GM23248 (cell line): ENCODE results near the gene TAF1C. TPM values are rescaled to one million over a fixed set of nuclear protein-coding genes. Genes with fewer than 3 reads are reported as not detected.

Source experiments
- DNase-seq: peaks from one replicate; pipeline ENCODE4 v3.0.0-alpha.2; 2015
- H2AFZ ChIP-seq: fragments of 200-600 bp; sonication (generic); 2 replicates; pipeline ENCODE4 v1.6.1; 2016; ENCODE audit warnings: antibody characterized with exemption
- H3F3A ChIP-seq: fragments of 200-600 bp; sonication (generic); 2 replicates; pipeline ENCODE4 v1.6.1; 2016; ENCODE audit warnings: mild to moderate bottlenecking, antibody characterized with exemption, mixed run types; ENCODE audit not compliant: insufficient read depth
- H3K27ac ChIP-seq: fragments of 200-600 bp; sonication (generic); 2 replicates; pipeline ENCODE4 v1.5.1; 2016; ENCODE audit warnings: mild to moderate bottlenecking
- H3K27me3 ChIP-seq: fragments of 200-600 bp; sonication (generic); replicated peaks from 2 replicates; pipeline ENCODE4 v1.6.1; 2016; ENCODE audit warnings: mild to moderate bottlenecking; ENCODE audit not compliant: insufficient read depth
- H3K36me3 ChIP-seq: fragments of 200-600 bp; sonication (generic); 2 replicates; pipeline ENCODE4 v1.6.1; 2016; ENCODE audit warnings: low read depth, mild to moderate bottlenecking
- H3K4me1 ChIP-seq: fragments of 200-600 bp; sonication (generic); 2 replicates; pipeline ENCODE4 v1.6.1; 2016; ENCODE audit warnings: mild to moderate bottlenecking; ENCODE audit not compliant: insufficient read depth
- H3K4me2 ChIP-seq: fragments of 200-600 bp; sonication (generic); one replicate; pipeline ENCODE4 v1.6.1; 2016; ENCODE audit warnings: mild to moderate bottlenecking; ENCODE audit not compliant: unreplicated experiment
- H3K4me3 ChIP-seq: fragments of 200-600 bp; sonication (generic); 2 replicates; pipeline ENCODE4 v1.5.1; 2016; ENCODE audit warnings: mild to moderate bottlenecking
- H3K79me2 ChIP-seq: fragments of 200-600 bp; sonication (generic); 2 replicates; pipeline ENCODE4 v1.6.1; 2016; ENCODE audit warnings: mild to moderate bottlenecking; ENCODE audit not compliant: insufficient read depth
- H3K9ac ChIP-seq: fragments of 200-600 bp; sonication (generic); 2 replicates; pipeline ENCODE4 v1.6.1; 2016; ENCODE audit warnings: mild to moderate bottlenecking
- H3K9me2 ChIP-seq: fragments of 200-600 bp; sonication (generic); 2 replicates; pipeline ENCODE4 v1.6.1; 2016; ENCODE audit warnings: mixed run types, mild to moderate bottlenecking, moderate library complexity; ENCODE audit not compliant: insufficient read depth
- H3K9me3 ChIP-seq: fragments of 200-600 bp; sonication (generic); one replicate; pipeline ENCODE4 v1.6.1; 2017; ENCODE audit warnings: low read depth
- H4K20me1 ChIP-seq: fragments of 200-600 bp; sonication (generic); 2 replicates; pipeline ENCODE4 v1.6.0; 2016; ENCODE audit not compliant: insufficient read depth
- EZH2 ChIP-seq: fragments of 200-600 bp; sonication (generic); IDR thresholded peaks from 2 replicates; pipeline ENCODE4 v1.6.1; 2018; ENCODE audit warnings: antibody characterized with exemption, mild to moderate bottlenecking; ENCODE audit not compliant: insufficient read depth, poor library complexity, severe bottlenecking
- EZH2phosphoT487 ChIP-seq: fragments of 200-600 bp; sonication (generic); IDR thresholded peaks from 2 replicates; pipeline ENCODE4 v1.6.1; 2018; ENCODE audit warnings: antibody characterized with exemption, moderate library complexity, mild to moderate bottlenecking, low read depth; ENCODE audit not compliant: insufficient read depth
- WGBS, 2 experiments: methylation state at CpG; one replicate each; pipeline ENCODE4 v1.1.6; 2015 to 2017; ENCODE audit warnings: low lambda C conversion rate in 2 of 2, low coverage in 1 of 2; ENCODE audit errors: missing lambda C conversion rate in 2 of 2; 5-methylcytosine and 5-hydroxymethylcytosine counted together
- in situ Hi-C: fragments of 300-500 bp; cut with MboI; formaldehyde crosslinking; loops from 2 replicates; pipeline ENCODE4 v1.15.0; 2020
- polyA plus RNA-seq: library from polyadenylated mRNA; unstranded; fragments of >200 nt; fragmentation: Nextera tagmentation; extraction: Ambion mirVana; gene quantifications from 2 replicates; pipeline ENCODE4 v1.2.1, GENCODE V29; 2016
- total RNA-seq: library from RNA; depleted of rRNA; stranded (reverse); fragments of >200 nt; shearing (Covaris generic); gene quantifications from 2 replicates; pipeline ENCODE4 v1.2.3, GENCODE V29; 2014

TAF1C gene
- total and polyA plus RNA-seq, 2 experiments from 2014 or later = 18.1 to 31.5 TPM

DNA sequence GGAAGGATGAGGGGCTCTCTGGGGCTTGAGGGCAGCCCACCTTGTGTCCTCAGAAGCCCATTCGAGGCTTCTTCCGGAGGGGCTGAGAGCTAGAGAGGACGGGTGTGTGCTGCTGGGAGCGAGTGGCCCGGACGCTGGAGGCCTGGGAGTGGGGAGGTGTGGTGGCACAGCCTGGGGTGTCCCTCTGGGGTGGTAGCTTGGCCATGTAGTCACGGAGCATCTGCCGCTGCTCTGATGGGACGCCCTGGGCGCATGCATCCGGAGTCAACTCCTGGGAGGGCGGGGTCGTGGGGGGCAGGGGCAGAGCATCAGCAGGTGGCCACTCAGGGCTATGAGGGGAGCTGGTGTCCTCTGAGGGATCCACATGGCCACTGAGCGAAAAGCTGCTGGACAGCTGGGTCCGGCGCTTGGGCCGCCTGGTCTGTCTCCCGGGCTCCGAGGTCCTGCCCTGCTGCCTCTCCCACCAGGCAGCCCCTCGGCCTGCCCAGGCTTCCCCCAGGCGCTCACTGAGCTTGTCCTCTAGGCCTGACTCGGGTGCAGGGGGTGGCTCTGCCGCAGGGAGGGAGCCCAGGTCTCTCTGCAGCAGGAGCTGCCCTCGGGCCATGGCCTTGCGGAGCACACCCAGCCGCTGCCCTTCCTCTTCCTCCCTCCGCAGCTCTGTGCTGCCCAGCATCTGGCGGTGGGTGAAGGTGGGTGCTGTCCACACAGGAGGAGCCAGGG lies 7.8 kb downstream of the TAF1C start:
- in situ Hi-C loops = no loop called here
- peaks cover 21% of the 10 kb centered on the region for H3K4me1 ChIP-seq
- no peak for DNase-seq
- no peak overlapping the region for H3K27ac ChIP-seq
- no peak overlapping the region for H3K4me2 ChIP-seq
- no peaks in the 10 kb centered on the region for H3K27me3 ChIP-seq
- no peaks in the 10 kb centered on the region for H3K9me3 ChIP-seq
- H3K36me3 ChIP-seq = no peaks in the 10 kb centered on the region
- peaks cover 6% of the 10 kb centered on the region for H3K79me2 ChIP-seq
- H3F3A ChIP-seq = peaks cover 10% of the 10 kb centered on the region; the same call in 1 of the 2 replicates
- TF ChIP-seq EZH2 (no peak), EZH2phosphoT487 (no peak)
- no peak overlapping the region for H2AFZ ChIP-seq
- WGBS, 2 experiments = 88 to 91% methylated on average over 28 of the region's 28 CpGs
- no peaks in the 10 kb centered on the region; the same call in 1 of the 2 replicates for H4K20me1 ChIP-seq
- no peaks in the 10 kb centered on the region for H3K9me2 ChIP-seq
- H3K9ac ChIP-seq = no peak overlapping the region
- H3K4me3 ChIP-seq = no peak overlapping the region

DNA sequence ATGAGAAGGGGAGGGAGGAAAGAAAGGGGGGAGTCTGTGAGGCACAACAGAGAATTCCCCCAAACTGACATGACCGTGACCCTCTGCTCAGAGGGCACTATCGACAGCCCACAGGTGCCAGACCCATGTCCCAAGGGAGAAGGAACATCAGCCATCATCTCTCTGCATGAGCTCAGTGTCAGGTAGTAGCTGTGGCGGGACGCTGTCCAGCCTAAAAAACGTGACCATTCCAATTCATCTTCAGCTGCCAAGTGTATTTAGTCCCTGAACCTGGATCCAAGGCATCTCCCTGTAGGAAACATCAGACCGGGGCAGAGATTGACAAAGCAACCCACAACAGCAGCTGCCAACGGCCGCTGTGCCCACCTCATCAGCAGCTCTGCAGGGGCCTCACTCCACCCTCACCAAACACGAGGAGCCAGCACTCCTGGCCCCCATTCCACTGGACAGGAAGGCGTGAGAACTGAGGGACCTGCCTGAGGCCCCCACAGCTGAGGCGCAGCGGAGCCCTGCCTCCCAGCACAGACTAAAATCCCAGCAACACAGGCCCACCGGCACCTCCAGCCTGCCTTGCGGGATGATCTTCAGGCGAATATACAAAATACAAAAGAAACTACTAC lies 8.6 kb downstream of the TAF1C start:
- Histone ChIP-seq H3K4me2 (no peak overlapping the region), H3K4me3 (no peak overlapping the region), H3K9me3 (no peaks in the 10 kb centered on the region), H3K36me3 (no peaks in the 10 kb centered on the region), H3K9me2 (no peaks in the 10 kb centered on the region), H3K9ac (peak overlapping the region; percentile 43; the same call in 1 of the 2 replicates), H3K4me1 (peaks cover 21% of the 10 kb centered on the region), H3K27me3 (no peaks in the 10 kb centered on the region), H2AFZ (no peak overlapping the region), H3K27ac (peak overlapping the region; percentile 60), H4K20me1 (no peaks in the 10 kb centered on the region), H3F3A (peaks cover 10% of the 10 kb centered on the region; the same call in 1 of the 2 replicates), H3K79me2 (no peaks in the 10 kb centered on the region)
- no peak for DNase-seq
- WGBS, 2 experiments = 83 to 87% methylated on average over 15 of the region's 15 CpGs
- in situ Hi-C loops = no loop called here
- no peak for TF ChIP-seq EZH2
- no peak for TF ChIP-seq EZH2phosphoT487

DNA sequence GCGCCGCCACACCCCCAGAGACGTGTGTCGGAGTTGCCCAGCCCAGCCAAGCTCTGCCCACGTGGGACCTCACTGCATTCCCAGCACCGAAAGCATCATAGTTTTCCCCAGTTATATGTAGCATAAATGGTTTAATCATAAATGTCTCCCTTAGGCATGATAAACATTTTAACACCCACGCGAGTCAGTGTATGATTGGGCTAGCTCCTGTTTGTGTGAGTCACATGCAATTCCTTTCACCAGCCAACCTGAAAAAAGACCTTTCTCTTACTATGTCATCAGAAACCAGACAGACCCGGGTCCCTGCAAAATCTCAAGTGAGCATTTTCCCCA lies 9.2 kb downstream of the TAF1C start:
- Histone ChIP-seq H3K9me3 (no peaks in the 10 kb centered on the region), H3K4me1 (peaks cover 21% of the 10 kb centered on the region), H3K27me3 (no peaks in the 10 kb centered on the region), H3K9me2 (no peaks in the 10 kb centered on the region), H4K20me1 (no peaks in the 10 kb centered on the region), H3K27ac (peak overlapping the region; percentile 60), H3K9ac (peak overlapping the region; percentile 43; the same call in 1 of the 2 replicates), H3K4me3 (no peak overlapping the region), H3K36me3 (no peaks in the 10 kb centered on the region), H2AFZ (no peak overlapping the region), H3F3A (peaks cover 10% of the 10 kb centered on the region; the same call in 1 of the 2 replicates), H3K79me2 (no peaks in the 10 kb centered on the region), H3K4me2 (no peak overlapping the region)
- DNase-seq = peak; percentile 78
- WGBS, 2 experiments = 27 to 28% methylated on average over 9 of the region's 9 CpGs
- TF ChIP-seq EZH2 = no peak
- TF ChIP-seq EZH2phosphoT487 = no peak
- in situ Hi-C loops = no loop called here

DNA sequence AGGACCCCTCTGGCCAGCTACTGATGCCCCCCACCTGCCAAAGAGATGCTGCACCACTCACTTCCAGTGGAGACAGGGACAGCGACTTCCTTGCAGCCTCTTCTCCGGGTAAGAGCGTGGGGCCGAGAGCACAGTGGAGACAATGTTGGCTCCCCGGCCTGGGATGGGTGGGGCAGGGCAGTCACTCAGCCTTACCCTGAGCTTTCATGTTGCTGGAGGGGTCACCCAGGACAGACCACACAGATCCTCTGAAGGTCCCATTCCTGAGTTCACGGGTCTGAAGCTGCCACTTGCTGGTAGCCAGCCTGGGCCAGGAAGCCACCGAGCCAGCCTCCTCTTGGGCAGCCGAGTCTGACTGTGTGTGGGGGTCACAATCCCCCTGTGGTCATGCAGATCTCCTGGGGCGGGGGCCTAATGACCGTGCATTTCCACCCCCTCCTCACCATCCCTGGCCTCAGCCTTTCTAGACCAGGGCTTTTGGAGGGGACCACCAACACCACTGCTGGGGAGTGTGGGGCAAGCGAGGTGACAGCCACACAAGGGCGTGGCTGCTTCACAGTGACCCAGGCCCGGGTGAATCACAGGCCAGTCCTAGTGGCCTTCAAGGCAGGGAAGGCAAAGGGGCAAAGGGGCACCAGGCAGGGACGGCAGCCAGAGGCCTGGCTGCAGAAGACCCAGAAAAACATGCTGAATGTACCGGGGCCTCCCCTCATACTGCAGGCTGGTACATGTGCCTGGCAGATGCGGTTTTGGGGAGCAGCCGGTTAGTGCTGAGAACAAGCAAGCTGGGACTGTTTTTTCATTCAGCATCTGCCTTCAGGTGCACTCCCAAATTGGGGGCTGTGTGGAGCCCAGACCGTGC lies 10.4 kb downstream of the TAF1C start:
- H3K27me3 ChIP-seq = no peaks in the 10 kb centered on the region
- no peaks in the 10 kb centered on the region for H4K20me1 ChIP-seq
- no peaks in the 10 kb centered on the region for H3K79me2 ChIP-seq
- no peaks in the 10 kb centered on the region for H3K9me3 ChIP-seq
- no peak overlapping the region for H2AFZ ChIP-seq
- peak overlapping the region; percentile 60; the same call in 1 of the 2 replicates for H3K27ac ChIP-seq
- TF ChIP-seq EZH2phosphoT487 (no peak), EZH2 (no peak)
- in situ Hi-C loops = no loop called here
- no peak overlapping the region for H3K4me2 ChIP-seq
- no peaks in the 10 kb centered on the region for H3K36me3 ChIP-seq
- peaks cover 10% of the 10 kb centered on the region; the same call in 1 of the 2 replicates for H3F3A ChIP-seq
- no peaks in the 10 kb centered on the region for H3K9me2 ChIP-seq
- H3K4me1 ChIP-seq = peaks cover 21% of the 10 kb centered on the region
- H3K9ac ChIP-seq = peak overlapping the region; percentile 43; the same call in 1 of the 2 replicates
- no peak for DNase-seq
- H3K4me3 ChIP-seq = no peak overlapping the region
- 42 to 45% methylated on average over 18 of the region's 18 CpGs for WGBS, 2 experiments
